Thyroid gland (tissue), 4 donors: Measurements from ENCODE around the gene SHTN1. TPM values are rescaled to one million over a fixed set of nuclear protein-coding genes. Genes with fewer than 3 reads are reported as not detected.

Experiments
- DNase-seq, 2 donors: peaks; one replicate each; pipeline ENCODE4 v3.0.0-alpha.2; 2019
- H3K27ac ChIP-seq, 3 donors: fragments of 200-600 bp; sonication (generic); 1 replicate in 2 of 3; 2 replicates in 1 of 3; pipeline ENCODE4 v1.5.1; 2016 to 2019; ENCODE audit warnings: mild to moderate bottlenecking in 1 of 3, moderate library complexity in 1 of 3
- H3K27me3 ChIP-seq: fragments of 200-600 bp; sonication (generic); one replicate; pipeline ENCODE4 v1.5.1; 2019
- H3K36me3 ChIP-seq, 2 donors: fragments of 200-600 bp; sonication (generic); one replicate each; pipeline ENCODE4 v1.5.1; 2016 to 2019
- H3K4me1 ChIP-seq, 2 donors: fragments of 200-600 bp; sonication (generic); one replicate each; pipeline ENCODE4 v1.5.1; 2017 to 2019
- H3K4me3 ChIP-seq, 3 donors: fragments of 200-600 bp; sonication (generic); replicated peaks in 1 of 3; 1 replicate in 2 of 3; 2 replicates in 1 of 3; pipeline ENCODE4 v1.5.1; 2016; ENCODE audit warnings: mild to moderate bottlenecking in 1 of 3
- H3K9me3 ChIP-seq: fragments of 200-600 bp; sonication (generic); one replicate; pipeline ENCODE4 v1.5.1; 2017
- POLR2A ChIP-seq, 2 donors: fragments of 450-650 bp; IDR thresholded peaks; one replicate each; pipeline ENCODE4 v1.6.1; 2017; ENCODE audit warnings: antibody characterized with exemption in 2 of 2, mild to moderate bottlenecking in 2 of 2, moderate library complexity in 1 of 2
- WGBS, 2 donors: methylation state at CpG; one replicate each; pipeline ENCODE4 v1.1.5; 2017; 5-methylcytosine and 5-hydroxymethylcytosine counted together
- intact Hi-C: fragments of 100-400 bp; cut with DNase I; formaldehyde crosslinking; loops from one replicate; pipeline ENCODE4 v1.15.1; 2023
- total RNA-seq, 4 donors: library from RNA; depleted of rRNA; stranded (reverse); fragments of >200 nt; gene quantifications; one replicate each; pipeline ENCODE4 v1.2.3, GENCODE V29; 2016
- TF ChIP-seq, protein P1 (sequence below), 6 experiments: fragments of 200-600 bp in 3 of 6; fragments of 450-650 bp in 3 of 6; sonication (generic) in 3 of 6; IDR thresholded peaks; one replicate each; pipeline ENCODE4 v1.5.1; 2016 to 2019; ENCODE audit warnings: antibody characterized with exemption in 6 of 6, mild to moderate bottlenecking in 2 of 6, inconsistent platforms in 1 of 6, moderate library complexity in 1 of 6

The SHTN1 gene
- total RNA-seq, 4 donors from 2014 or later = 31.6 to 103 (median 37.7) TPM

GRCh38 chr10:117007080-117007479 lies 2.1 kb upstream of the SHTN1 start:
- DNase-seq = no peak
- Histone ChIP-seq H3K4me3 (no peak overlapping the region), H3K36me3 (no peaks in the 10 kb centered on the region), H3K4me1 (peaks cover 0 to 7% of the 10 kb centered on the region in 2 donors), H3K27ac (no peak overlapping the region), H3K27me3 (no peaks in the 10 kb centered on the region), H3K9me3 (no peaks in the 10 kb centered on the region)
- WGBS, 2 donors = 91 to 95% methylated on average over 3 of the region's 3 CpGs
- TF ChIP-seq POLR2A (IDR thresholded peaks at IDR 0.05) = no peak
- TF ChIP-seq, protein P1, sequence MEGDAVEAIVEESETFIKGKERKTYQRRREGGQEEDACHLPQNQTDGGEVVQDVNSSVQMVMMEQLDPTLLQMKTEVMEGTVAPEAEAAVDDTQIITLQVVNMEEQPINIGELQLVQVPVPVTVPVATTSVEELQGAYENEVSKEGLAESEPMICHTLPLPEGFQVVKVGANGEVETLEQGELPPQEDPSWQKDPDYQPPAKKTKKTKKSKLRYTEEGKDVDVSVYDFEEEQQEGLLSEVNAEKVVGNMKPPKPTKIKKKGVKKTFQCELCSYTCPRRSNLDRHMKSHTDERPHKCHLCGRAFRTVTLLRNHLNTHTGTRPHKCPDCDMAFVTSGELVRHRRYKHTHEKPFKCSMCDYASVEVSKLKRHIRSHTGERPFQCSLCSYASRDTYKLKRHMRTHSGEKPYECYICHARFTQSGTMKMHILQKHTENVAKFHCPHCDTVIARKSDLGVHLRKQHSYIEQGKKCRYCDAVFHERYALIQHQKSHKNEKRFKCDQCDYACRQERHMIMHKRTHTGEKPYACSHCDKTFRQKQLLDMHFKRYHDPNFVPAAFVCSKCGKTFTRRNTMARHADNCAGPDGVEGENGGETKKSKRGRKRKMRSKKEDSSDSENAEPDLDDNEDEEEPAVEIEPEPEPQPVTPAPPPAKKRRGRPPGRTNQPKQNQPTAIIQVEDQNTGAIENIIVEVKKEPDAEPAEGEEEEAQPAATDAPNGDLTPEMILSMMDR (IDR thresholded peaks at IDR 0.05) = no peak
- intact Hi-C loops = no loop called here

DNA sequence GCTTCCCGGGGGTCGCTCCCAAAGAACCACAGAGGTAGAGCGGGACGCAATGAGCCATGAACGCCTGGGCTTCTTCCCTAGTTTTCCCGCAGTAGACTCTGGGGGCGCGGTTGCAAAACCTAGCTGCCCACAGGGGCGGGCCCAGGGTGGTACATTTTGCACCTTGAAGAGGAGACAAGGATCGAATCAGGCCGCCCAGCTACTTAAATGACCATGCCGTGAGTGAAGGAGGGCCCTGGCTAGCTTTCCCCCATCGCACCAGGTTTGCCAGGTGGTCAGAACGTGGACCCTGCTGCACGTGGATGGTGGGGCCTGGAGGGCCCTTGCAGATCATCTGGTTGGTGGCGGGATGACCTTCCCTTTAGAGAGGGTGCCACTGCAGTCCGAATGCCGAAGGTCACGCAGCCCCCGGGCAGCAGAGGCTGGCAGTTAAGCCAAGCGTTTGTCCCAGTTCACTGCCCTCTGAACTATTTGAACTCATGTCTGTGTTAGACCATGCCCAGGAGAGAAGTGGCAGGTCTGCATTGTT lies 604 bp upstream of the SHTN1 start:
- intact Hi-C loops = no loop called here
- H3K27ac ChIP-seq = peak overlapping the region; percentile 46 to 86 (median 84)
- TF ChIP-seq, protein P1 (IDR thresholded peaks at IDR 0.05) = no peak
- TF ChIP-seq POLR2A (IDR thresholded peaks at IDR 0.05) = no peak

DNA sequence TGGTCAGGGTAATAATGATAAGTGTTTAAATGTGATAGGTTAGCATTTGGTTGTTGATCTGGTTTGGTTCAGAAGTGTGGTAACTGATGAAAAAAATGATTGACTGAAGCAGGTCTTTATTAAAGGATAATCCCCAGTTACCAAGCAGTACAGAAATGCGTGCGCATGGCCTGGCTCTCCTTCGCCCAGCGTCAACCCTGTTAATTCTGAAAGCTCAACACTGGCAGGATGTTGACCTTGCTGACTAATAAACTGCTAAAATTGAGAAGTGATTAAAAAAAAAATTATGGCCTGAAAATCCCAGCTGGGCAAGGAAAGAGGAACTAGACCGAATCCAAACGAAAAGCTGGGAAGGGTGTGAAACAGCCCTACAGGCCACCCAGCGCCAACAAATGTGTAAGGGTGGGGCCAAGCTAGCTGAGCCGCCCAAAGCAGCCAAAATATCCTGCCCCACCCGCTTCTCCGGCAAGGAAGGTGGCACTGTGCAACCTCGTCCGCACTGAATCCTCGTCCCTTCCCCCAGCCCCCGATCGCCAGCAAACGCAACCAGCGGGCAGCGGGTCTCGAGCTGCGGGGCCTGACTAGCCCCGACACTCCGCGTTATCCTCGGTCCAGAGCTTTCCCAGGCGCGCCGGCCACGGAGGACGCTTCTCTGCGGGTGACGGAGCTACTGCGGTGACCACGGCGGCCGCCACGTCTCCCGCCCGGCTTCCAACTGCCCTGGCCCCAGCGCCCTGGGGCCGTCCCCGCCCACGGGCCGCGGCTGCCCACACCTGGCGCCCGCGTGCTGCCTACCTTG lies 561 bp downstream of the SHTN1 start:
- Histone ChIP-seq H3K4me3 (peak overlapping the region; percentile 50 to 80 (median 67)), H3K27me3 (no peaks in the 10 kb centered on the region), H3K27ac (peak overlapping the region; percentile 78 to 86 (median 84)), H3K4me1 (peaks cover 0 to 7% of the 10 kb centered on the region in 2 donors), H3K9me3 (no peaks in the 10 kb centered on the region), H3K36me3 (no peaks in the 10 kb centered on the region)
- DNase-seq = peak; percentile 68 to 73
- TF ChIP-seq POLR2A (IDR thresholded peaks at IDR 0.05) = no peak
- TF ChIP-seq, protein P1 (IDR thresholded peaks at IDR 0.05) = no peak
- WGBS, 2 donors = 11 to 19% methylated on average over 22 to 32 of the region's 47 CpGs
- intact Hi-C loops = no loop called here

More for the DNA sequence above, 604 bp upstream of the SHTN1 start:
- H3K9me3 ChIP-seq = no peaks in the 10 kb centered on the region
- H3K36me3 ChIP-seq = no peaks in the 10 kb centered on the region
- WGBS, 2 donors = 1 to 9% methylated on average over 10 to 20 of the region's 21 CpGs
- H3K4me3 ChIP-seq = peak overlapping the region; percentile 50 to 80 (median 67)
- DNase-seq = peak; percentile 68 to 74
- no peaks in the 10 kb centered on the region for H3K27me3 ChIP-seq
- H3K4me1 ChIP-seq = peaks cover 0 to 7% of the 10 kb centered on the region in 2 donors

- WGBS, 2 donors = 93 to 97% methylated on average over 6 of the region's 6 CpGs
These were observed 1.7 kb downstream of the SHTN1 start for GRCh38 chr10:117003336-117003735.

More at GRCh38 chr10:117003336-117003735, 1.7 kb downstream of the SHTN1 start:
- Histone ChIP-seq H3K27ac (no peak overlapping the region), H3K9me3 (no peaks in the 10 kb centered on the region), H3K4me1 (peaks cover 0 to 7% of the 10 kb centered on the region in 2 donors), H3K4me3 (no peak overlapping the region), H3K36me3 (no peaks in the 10 kb centered on the region), H3K27me3 (no peaks in the 10 kb centered on the region)
- no peak for TF ChIP-seq POLR2A (IDR thresholded peaks at IDR 0.05)
- TF ChIP-seq, protein P1 (IDR thresholded peaks at IDR 0.05) = no peak
- no peak for DNase-seq
- intact Hi-C loops = no loop called here
